ENCODE data around the gene SDCBP2.

- 0 out of 2 replicates have a peak, but pooled peaks have one; percentile 7 for TF ChIP-seq CTCF (IDR thresholded peaks at IDR 0.05)
- no peak for TF ChIP-seq EP300 (IDR thresholded peaks at IDR 0.05; ENCODE audit: borderline replicate concordance in 1 of 2, low read depth in 1 of 2, low read length in 1 of 2)
Measured at GRCh38 chr20:1266167-1266973, 62.6 kb downstream of the SDCBP2 start, which contains the start of gene SNPH.
